GM18505 (cell line): Measurements from ENCODE around the gene MEGF11.

Source experiments
- ATAC-seq: cut with Tn5 transposase; IDR thresholded peaks from one replicate; pipeline ENCODE4 v1.9.1; 2021; ENCODE audit not compliant: unreplicated experiment
- POLR2A ChIP-seq: IDR thresholded peaks from 4 replicates; pipeline ENCODE4 v1.6.1; 2011; ENCODE audit warnings: borderline replicate concordance; ENCODE audit not compliant: insufficient read depth, insufficient read length; ENCODE audit errors: extremely low read depth

MEGF11 gene

DNA sequence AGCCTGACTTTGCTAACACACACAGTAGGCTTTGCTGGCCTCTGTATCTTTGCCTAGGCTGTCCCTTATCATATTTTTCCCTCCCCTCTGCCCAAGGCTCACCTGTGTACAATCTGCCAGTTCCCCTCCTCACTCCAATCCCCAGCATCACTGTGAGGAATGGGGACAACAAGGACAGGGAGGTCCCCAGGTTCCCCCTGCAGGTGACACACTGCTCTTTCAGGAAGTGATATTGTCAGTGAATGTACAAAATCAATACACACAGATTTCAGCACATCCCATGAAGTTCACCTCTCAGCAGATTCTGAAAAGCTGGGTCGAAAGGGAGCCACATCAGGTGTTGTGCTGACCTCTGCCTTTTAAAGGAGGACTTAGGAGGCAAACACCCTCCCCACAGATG lies 206.8 kb downstream of the MEGF11 start:
- no peak for ATAC-seq
- no peak for TF ChIP-seq POLR2A

DNA sequence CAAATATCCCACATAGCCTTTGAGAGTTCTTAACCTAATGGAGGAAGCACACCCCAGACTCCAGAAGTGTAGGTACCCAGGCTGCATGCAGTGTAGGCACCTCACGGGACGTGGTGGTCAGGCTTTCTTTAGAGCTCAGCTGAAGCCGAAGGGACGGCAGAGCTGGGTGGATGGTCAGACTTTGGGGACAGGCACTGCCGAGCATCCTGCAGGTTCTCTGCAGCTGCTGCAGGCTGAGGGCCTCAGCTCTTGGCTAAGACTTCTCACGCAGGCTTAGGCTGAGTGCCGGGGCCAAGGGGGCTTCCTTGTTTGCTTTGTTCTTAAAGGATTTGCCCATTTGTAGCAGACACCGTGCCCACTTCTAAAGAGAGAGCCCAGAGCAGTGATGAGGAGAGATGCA lies 207.2 kb downstream of the MEGF11 start:
- TF ChIP-seq POLR2A, result no peak
- ATAC-seq, result no peak

DNA sequence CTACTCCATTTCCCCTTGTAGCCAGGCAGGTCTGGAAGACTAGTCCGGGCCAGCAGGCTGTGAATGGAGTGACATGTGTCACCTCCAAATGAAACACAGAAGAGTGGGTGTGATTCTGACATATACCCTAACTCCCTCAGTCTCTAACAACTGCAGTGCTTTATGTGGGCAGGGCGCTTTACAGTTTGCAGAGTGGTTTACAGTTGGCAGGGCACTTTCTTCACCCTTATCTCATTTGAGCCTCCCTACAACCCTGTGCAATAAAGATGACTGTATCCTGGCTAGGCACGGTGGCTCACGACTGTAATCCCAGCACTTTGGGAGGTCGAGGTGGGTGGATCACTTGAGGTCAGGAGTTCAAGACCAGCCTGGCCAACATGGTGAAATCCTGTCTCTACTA lies 208.0 kb downstream of the MEGF11 start:
- no peak for TF ChIP-seq POLR2A
- no peak for ATAC-seq

DNA sequence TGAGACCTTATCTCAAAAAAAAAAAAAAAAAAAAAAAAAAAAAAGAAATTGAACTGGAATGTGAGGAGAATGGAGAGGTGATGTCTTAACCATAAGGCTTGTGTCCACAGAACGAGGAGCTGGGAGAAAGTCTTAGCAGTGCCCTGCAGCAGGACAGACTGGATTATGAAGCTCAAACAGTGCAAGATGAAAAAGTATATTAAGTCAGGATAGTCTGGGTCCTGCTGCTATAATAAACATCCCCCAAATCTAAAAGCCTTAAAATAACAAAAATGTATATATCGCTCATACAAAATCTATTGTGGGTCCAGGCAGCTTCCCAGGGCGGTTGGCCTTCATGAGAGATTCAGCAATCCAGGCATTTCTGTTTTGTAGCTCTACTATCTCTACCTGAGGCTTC lies 208.7 kb downstream of the MEGF11 start:
- TF ChIP-seq POLR2A, result no peak
- no peak for ATAC-seq

DNA sequence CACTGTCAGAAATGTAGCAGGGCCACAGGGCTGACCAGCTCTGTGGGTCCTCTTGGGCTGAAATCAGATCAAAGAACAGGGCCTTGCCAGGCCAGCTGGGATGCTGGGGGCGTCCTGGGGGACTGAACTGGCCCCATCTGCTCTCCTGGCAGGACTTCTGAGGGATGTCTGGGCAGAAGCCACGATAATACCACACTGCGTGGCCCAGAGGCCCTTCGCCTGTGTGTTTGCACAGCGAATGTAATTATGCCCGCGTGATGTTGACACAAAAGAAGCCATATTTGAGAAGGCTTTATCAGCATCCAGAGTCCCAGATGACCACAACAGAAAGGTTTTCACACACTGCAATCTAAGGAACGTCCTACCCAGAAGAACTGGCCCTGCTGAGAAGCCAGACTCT lies 210.3 kb downstream of the MEGF11 start:
- no peak for ATAC-seq
- no peak for TF ChIP-seq POLR2A

DNA sequence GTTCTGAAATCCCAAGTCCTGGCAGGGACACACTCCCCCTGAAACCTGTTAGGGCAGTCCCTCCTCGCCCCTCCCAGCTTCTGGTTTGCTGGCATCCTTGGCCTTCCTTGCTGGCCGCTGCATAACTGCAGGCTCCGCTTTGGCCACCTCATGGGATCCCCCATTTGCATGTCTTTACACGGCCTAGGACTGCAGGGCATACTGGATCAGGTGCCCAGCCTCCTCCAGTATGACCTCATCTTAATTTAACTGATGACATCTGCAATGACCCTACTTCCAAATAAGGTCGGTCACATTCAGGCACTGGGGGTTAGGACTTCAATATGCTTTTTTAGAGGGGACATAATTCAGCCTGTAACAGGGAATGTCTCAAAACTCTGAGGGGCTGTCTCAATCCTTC lies 210.9 kb downstream of the MEGF11 start:
- TF ChIP-seq POLR2A, result no peak
- ATAC-seq, result no peak

DNA sequence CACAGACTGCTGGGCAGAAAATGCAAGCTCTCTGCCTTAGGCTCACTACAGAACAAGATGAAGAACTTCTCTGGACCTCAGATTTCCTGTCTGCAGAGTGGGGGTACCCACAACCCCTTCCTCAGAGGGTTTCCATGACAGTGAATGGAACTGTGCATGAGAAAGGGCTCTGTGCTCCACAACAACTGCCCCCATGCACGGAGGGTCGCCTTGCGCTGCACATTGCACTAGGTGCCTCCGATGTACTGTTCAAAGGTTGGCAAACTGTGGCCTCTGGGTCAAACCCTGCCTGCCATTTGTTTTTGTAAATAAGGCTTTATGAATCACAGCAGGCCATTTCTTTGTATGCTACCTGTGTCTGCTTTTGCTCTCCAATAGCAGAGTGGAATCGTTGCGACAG lies 212.3 kb downstream of the MEGF11 start:
- TF ChIP-seq POLR2A, result no peak
- no peak for ATAC-seq

DNA sequence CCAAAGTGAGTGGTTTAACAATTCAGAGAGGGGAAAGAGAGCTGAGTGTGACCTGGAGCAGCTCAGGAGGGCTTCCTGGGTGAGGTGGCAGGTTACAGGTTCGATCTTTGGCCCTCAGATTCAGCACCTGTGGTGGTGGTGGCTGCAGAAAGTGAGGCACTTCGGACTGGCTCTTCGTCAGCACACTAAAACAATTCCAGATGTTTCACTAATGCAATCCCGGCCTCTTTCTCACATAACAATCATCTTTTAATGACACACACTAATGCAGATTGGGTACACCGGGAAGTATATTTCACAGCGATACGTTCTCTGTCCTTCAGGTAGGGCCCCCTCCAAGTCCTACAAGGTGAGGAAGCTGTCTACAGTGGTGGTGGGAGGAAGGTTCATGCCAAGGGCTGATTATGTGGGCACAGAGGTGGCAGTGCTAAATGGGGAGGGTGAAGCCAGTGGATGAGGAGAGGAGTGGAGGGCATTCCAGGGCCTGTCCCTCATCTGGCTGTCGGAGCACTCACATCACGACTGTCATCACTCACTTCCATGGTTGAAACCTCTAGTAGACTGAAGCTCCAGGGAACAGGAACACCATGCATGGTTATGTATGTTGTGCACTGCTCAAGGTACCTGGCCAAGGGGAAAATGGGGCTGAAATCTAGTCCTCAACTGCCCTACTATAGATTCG lies 213.2 kb downstream of the MEGF11 start:
- ATAC-seq, result no peak
- TF ChIP-seq POLR2A, result no peak

DNA sequence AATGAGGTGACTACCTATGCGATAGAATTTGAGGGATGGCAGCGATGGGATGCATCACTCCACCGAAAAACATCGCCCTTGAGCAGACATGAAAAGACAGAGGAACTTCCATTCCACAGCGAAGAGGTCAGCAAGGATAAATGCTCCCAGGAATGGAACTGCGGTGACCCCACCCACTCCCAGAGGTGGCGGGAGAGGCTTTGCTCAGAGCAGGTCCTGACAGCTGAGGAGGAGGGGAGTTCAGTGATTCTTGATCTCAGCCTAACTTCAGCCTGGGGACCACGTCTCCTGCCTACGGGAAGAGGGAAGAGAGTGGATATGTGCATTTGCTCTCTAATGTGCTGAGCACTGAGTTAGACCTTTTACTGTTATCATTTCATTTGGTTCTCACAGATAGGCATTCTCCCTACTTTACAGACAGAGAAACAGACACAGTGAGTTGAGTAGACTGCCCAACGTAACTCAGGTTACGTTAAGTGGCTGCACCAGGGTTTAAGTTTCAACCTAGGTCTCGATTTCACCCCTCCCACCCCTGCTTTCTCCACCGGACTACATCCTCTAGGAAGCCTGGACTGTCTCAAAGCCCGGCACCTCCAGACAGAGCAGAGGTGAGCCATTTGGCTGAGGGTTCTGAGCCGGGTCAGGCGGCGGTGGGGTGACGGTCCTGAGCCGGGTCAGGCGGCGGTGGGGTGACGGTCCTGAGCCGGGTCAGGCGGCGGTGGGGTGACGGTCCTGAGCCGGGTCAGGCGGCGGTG lies 214.3 kb downstream of the MEGF11 start:
- no peak for ATAC-seq
- no peak for TF ChIP-seq POLR2A

DNA sequence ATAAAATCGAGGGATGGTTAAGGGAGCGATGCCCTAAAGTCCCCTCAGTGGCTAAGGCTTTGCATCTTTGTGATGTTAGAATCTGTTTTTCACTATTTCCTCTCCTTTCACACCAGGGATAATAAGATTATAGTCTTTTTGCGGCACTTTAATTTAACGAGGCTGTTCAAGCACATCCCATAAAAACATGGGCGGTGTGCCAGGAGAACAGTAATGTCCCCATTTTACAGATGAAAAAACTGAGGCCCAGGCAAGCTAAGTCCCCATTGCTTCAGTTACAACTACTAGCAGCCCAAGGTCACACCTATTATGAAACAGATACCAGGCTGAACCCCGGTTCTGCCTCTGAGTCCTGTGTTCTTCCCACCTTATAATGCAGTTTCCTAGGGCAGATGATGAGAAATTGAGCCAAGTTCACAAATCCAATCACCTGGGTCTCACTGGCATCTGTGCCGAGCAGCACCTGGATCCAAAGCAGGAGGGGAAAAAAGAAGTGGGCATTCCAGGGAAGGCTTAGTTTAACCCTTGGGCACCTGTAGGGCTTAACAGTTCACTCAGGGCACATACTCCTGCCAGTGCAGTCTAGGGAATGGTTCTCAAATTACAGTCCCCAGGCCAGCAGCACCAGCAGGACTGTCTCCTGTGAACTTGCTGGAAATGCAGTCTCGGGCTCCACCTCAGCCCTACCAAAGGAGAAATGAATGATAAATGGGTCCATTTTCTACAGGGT lies 215.0 kb downstream of the MEGF11 start:
- no peak for TF ChIP-seq POLR2A
- ATAC-seq, result no peak

DNA sequence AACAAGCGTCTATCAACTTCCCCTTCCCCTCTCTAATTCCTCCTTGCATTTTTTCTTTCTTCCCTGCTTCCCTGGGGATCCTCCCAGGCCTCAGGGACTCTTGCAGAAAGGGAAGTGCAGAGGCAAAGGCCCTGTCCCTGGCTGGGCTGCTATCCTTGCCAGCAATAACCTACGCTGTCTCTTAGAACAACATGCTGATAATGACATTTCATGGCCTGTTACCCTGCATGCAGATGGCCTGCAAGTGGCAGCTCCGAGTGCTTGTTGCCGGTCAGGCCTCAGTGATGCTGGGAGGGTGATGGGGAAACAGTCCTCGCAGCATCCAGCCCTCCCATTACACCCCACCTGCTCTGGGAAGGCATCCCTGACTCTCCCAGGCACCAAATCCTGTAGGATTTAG lies 216.7 kb downstream of the MEGF11 start:
- ATAC-seq, result no peak
- TF ChIP-seq POLR2A, result no peak

DNA sequence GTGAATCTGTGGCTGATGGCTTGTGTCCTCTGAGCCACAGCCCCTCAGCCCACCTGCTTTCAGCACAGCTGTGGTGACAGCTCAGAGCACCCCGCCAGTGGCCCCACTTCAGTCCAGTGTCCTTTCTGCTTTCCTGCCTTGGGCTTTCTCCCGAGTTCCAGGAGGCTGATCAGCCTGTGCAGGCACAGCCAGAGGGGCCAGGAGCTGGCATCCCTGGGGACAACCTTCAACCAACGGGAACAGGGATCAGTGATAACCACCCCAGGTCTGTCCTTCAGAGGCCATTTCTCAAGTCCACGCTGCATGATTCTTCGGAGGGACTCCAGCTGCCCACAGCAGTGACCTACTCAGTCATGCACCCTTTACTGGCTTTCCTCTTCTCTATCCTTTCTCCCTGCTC lies 217.6 kb downstream of the MEGF11 start:
- no peak for ATAC-seq
- TF ChIP-seq POLR2A, result no peak

DNA sequence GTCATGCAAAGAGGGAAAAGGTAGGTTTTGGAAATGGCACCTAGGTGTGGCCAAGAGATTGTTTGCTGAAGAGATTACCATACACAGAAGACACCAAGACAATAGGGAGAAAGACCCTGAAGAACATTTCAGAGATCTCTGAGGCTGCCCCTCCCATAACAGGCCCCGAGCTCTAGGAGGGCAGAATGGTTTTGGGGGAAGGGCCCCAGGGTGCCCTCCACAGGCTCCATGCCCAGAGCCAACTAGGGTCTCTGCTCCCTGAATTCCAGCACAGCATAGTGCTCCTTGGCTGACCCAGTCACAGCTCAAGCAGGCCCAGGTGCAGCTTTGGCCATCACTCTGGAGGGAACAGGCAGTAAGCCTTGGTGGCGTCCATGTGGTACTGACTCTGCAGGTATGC lies 220.4 kb downstream of the MEGF11 start:
- TF ChIP-seq POLR2A, result no peak
- ATAC-seq, result no peak

DNA sequence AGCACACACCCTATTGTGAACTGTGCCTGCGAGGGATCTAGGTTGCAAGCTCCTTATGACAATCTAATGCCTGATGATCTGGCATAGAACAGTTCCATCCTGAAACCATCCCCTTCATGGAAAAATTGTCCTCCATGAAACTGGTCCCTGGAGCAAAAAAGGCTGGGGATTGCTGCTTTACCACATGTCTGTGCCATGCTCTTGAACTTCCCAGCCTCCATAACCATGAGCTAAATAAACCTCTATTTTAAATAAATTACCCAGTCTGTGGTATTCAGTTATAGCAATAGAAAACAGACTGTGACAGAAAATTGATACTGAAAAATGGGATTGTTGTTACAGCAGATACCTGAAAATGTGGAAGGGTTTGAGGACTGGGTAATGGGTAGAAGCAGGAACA lies 221.5 kb downstream of the MEGF11 start:
- no peak for TF ChIP-seq POLR2A
- ATAC-seq, result no peak
